HEK293 (cell line): ENCODE results near the gene ARHGAP1.

ENCODE experiments used
- CTCF ChIA-PET: fragments of 350-600 bp; formaldehyde crosslinking; extraction: SDS; loops from one replicate; lab custom pipeline; 2021; ENCODE audit warnings: antibody characterized with exemption; lab: Yijun Ruan, JAX
- POLR2A ChIA-PET: fragments of 300-600 bp; formaldehyde crosslinking; extraction: SDS; loops from one replicate; lab custom pipeline; 2020; ENCODE audit warnings: antibody characterized with exemption, inconsistent platforms; lab: Yijun Ruan, JAX
- H3K27ac ChIP-seq: fragments of 200-500 bp; sonication (Bioruptor generic); 2 replicates; pipeline ENCODE4 v1.5.1; 2014; ENCODE audit warnings: low read depth, low read length, control low read depth, inconsistent platforms; ENCODE audit errors: extremely low read depth
- H3K36me3 ChIP-seq, 2 experiments: fragments of 200-500 bp in 1 of 2; sonication (Bioruptor generic) in 1 of 2; 1 replicate in 1 of 2; 2 replicates in 1 of 2; pipeline ENCODE4 v1.5.1; 2014 to 2017; ENCODE audit warnings: inconsistent platforms in 2 of 2, low read length in 2 of 2; ENCODE audit not compliant: control insufficient read depth in 2 of 2, insufficient read depth in 1 of 2
- H3K4me1 ChIP-seq: fragments of 200-500 bp; sonication (Bioruptor generic); 2 replicates; pipeline ENCODE4 v1.5.1; 2014; ENCODE audit warnings: mild to moderate bottlenecking, low read length, inconsistent platforms; ENCODE audit not compliant: control insufficient read depth, insufficient read depth
- H3K4me3 ChIP-seq: 2 replicates; pipeline ENCODE4 v1.5.1; 2011; ENCODE audit warnings: low read depth, mild to moderate bottlenecking, control low read depth, low read length, moderate library complexity
- H3K9me3 ChIP-seq: fragments of 200-500 bp; sonication (Bioruptor generic); 2 replicates; pipeline ENCODE4 v1.5.1; 2014; ENCODE audit warnings: low read depth, low read length, inconsistent platforms; ENCODE audit not compliant: control insufficient read depth, insufficient read depth
- ATF2 ChIP-seq: fragments of 450-650 bp; formaldehyde crosslinking; IDR thresholded peaks from 2 replicates; pipeline ENCODE4 v1.5.1; 2016; ENCODE audit warnings: missing biosample characterization, missing genetic modification characterization, low read depth
- GFI1B ChIP-seq: fragments of 450-650 bp; formaldehyde crosslinking; IDR thresholded peaks from 2 replicates; pipeline ENCODE4 v1.5.1; 2016; ENCODE audit warnings: missing biosample characterization, missing genetic modification characterization
- GLIS1 ChIP-seq: fragments of 450-650 bp; formaldehyde crosslinking; IDR thresholded peaks from 2 replicates; pipeline ENCODE4 v1.5.1; 2016; ENCODE audit warnings: missing biosample characterization, missing genetic modification characterization
- MZF1 ChIP-seq: fragments of 450-650 bp; formaldehyde crosslinking; IDR thresholded peaks from 2 replicates; pipeline ENCODE4 v1.5.1; 2017; ENCODE audit warnings: missing biosample characterization, missing genetic modification characterization, borderline replicate concordance
- REPIN1 ChIP-seq: fragments of 450-650 bp; formaldehyde crosslinking; IDR thresholded peaks from 2 replicates; pipeline ENCODE4 v1.5.1; 2017; ENCODE audit warnings: missing biosample characterization, missing genetic modification characterization, low read depth
- SCRT2 ChIP-seq: fragments of 450-650 bp; formaldehyde crosslinking; IDR thresholded peaks from 2 replicates; pipeline ENCODE4 v1.5.1; 2016; ENCODE audit warnings: missing biosample characterization, missing genetic modification characterization
- ZBTB17 ChIP-seq: fragments of 450-650 bp; formaldehyde crosslinking; IDR thresholded peaks from 2 replicates; pipeline ENCODE4 v1.5.1; 2016; ENCODE audit warnings: missing biosample characterization, missing genetic modification characterization
- ZIC2 ChIP-seq: fragments of 450-650 bp; formaldehyde crosslinking; IDR thresholded peaks from 2 replicates; pipeline ENCODE4 v1.5.1; 2016; ENCODE audit warnings: missing biosample characterization, missing genetic modification characterization
- ZNF24 ChIP-seq: fragments of 450-650 bp; formaldehyde crosslinking; IDR thresholded peaks from 2 replicates; pipeline ENCODE4 v1.5.1; 2016; ENCODE audit warnings: missing biosample characterization, missing genetic modification characterization
- ZNF311 ChIP-seq: fragments of 450-650 bp; formaldehyde crosslinking; IDR thresholded peaks from 2 replicates; pipeline ENCODE4 v1.5.1; 2017; ENCODE audit warnings: missing biosample characterization, missing genetic modification characterization, borderline replicate concordance
- ZNF558 ChIP-seq: fragments of 450-650 bp; formaldehyde crosslinking; IDR thresholded peaks from 2 replicates; pipeline ENCODE4 v1.5.1; 2016; ENCODE audit warnings: missing biosample characterization, missing genetic modification characterization
- ZNF585B ChIP-seq: fragments of 450-650 bp; formaldehyde crosslinking; IDR thresholded peaks from 2 replicates; pipeline ENCODE4 v1.5.1; 2016; ENCODE audit warnings: missing biosample characterization, missing genetic modification characterization
- ZNF654 ChIP-seq: fragments of 450-650 bp; formaldehyde crosslinking; IDR thresholded peaks from 2 replicates; pipeline ENCODE4 v1.5.1; 2016; ENCODE audit warnings: low read depth, missing biosample characterization, missing genetic modification characterization
- ZNF677 ChIP-seq: fragments of 450-650 bp; IDR thresholded peaks from 2 replicates; pipeline ENCODE4 v1.5.0; 2018; ENCODE audit warnings: missing biosample characterization, mild to moderate bottlenecking, missing genetic modification characterization, moderate library complexity
- ZNF747 ChIP-seq: fragments of 450-650 bp; formaldehyde crosslinking; IDR thresholded peaks from 2 replicates; pipeline ENCODE4 v1.5.1; 2016; ENCODE audit warnings: missing biosample characterization, missing genetic modification characterization
- ZSCAN23 ChIP-seq: fragments of 450-650 bp; formaldehyde crosslinking; IDR thresholded peaks from 2 replicates; pipeline ENCODE4 v1.5.1; 2016; ENCODE audit warnings: missing biosample characterization, missing genetic modification characterization
- TF ChIP-seq, protein P1 (sequence below): fragments of 450-650 bp; formaldehyde crosslinking; IDR thresholded peaks from 2 replicates; pipeline ENCODE4 v1.5.1; 2016; ENCODE audit warnings: missing biosample characterization, missing genetic modification characterization
- TF ChIP-seq, protein P2 (sequence below): fragments of 450-650 bp; formaldehyde crosslinking; IDR thresholded peaks from 2 replicates; pipeline ENCODE4 v1.5.1; 2016; ENCODE audit warnings: missing biosample characterization, missing genetic modification characterization

Gene ARHGAP1

GRCh38 chr11:46674463-46675287 is 25.7 kb downstream of the ARHGAP1 start:
- TF ChIP-seq REPIN1 (no peak), ZBTB17 (peak; percentile 80), GLIS1 (peak; percentile 70), ZNF585B (no peak), ZNF677 (no peak), GFI1B (no peak), ZSCAN23 (tag by site-specific recombination) (no peak), ATF2 (tag by site-specific recombination) (no peak), ZNF558 (no peak), ZNF311 (tag by site-specific recombination) (no peak), ZNF24 (tag by site-specific recombination) (no peak), ZNF654 (tag by site-specific recombination) (no peak), MZF1 (tag by site-specific recombination) (no peak), ZIC2 (peak; percentile 48; the same call in 1 of the 2 replicates), ZNF747 (tag by site-specific recombination) (no peak)
- TF ChIP-seq, protein P1, sequence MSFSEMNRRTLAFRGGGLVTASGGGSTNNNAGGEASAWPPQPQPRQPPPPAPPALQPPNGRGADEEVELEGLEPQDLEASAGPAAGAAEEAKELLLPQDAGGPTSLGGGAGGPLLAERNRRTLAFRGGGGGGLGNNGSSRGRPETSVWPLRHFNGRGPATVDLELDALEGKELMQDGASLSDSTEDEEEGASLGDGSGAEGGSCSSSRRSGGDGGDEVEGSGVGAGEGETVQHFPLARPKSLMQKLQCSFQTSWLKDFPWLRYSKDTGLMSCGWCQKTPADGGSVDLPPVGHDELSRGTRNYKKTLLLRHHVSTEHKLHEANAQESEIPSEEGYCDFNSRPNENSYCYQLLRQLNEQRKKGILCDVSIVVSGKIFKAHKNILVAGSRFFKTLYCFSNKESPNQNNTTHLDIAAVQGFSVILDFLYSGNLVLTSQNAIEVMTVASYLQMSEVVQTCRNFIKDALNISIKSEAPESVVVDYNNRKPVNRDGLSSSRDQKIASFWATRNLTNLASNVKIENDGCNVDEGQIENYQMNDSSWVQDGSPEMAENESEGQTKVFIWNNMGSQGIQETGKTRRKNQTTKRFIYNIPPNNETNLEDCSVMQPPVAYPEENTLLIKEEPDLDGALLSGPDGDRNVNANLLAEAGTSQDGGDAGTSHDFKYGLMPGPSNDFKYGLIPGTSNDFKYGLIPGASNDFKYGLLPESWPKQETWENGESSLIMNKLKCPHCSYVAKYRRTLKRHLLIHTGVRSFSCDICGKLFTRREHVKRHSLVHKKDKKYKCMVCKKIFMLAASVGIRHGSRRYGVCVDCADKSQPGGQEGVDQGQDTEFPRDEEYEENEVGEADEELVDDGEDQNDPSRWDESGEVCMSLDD: no peak
- TF ChIP-seq, all 188 proteins: peak for 3
- Histone ChIP-seq H3K4me1 (no peaks in the 10 kb centered on the region), H3K4me3 (no peak overlapping the region), H3K9me3 (no peaks in the 10 kb centered on the region), H3K36me3 (peaks cover 0 to 67% of the 10 kb centered on the region in 2 experiments; a peak in 1 of 3 replicates), H3K27ac (no peak overlapping the region)
- ChIA-PET POLR2A (interaction anchor here (1.2 kb wide), 1 partner anchor 25 kb away, joined by 4 read pairs; the partner anchor contains the start of genes ARHGAP1 and ZNF408), CTCF (interaction anchor here (0.7 to 1.4 kb wide), 3 partner anchors 9 to 477 kb away, joined by 3 to 4 read pairs (median 3); partner anchors contain the start of gene CHRM4)

GRCh38 chr11:46673713-46674462 is 26.5 kb downstream of the ARHGAP1 start:
- Histone ChIP-seq H3K4me3 (no peak overlapping the region), H3K36me3 (peaks cover 0 to 67% of the 10 kb centered on the region in 2 experiments; a peak in 1 of 3 replicates), H3K9me3 (no peaks in the 10 kb centered on the region), H3K4me1 (no peaks in the 10 kb centered on the region), H3K27ac (no peak overlapping the region)
- CTCF ChIA-PET: interaction anchor here (0.7 to 1.4 kb wide), 4 partner anchors 10 to 477 kb away, joined by 3 to 4 read pairs (median 3); partner anchors contain the start of gene CHRM4
- TF ChIP-seq SCRT2: peak; percentile 86
- TF ChIP-seq, protein P2, sequence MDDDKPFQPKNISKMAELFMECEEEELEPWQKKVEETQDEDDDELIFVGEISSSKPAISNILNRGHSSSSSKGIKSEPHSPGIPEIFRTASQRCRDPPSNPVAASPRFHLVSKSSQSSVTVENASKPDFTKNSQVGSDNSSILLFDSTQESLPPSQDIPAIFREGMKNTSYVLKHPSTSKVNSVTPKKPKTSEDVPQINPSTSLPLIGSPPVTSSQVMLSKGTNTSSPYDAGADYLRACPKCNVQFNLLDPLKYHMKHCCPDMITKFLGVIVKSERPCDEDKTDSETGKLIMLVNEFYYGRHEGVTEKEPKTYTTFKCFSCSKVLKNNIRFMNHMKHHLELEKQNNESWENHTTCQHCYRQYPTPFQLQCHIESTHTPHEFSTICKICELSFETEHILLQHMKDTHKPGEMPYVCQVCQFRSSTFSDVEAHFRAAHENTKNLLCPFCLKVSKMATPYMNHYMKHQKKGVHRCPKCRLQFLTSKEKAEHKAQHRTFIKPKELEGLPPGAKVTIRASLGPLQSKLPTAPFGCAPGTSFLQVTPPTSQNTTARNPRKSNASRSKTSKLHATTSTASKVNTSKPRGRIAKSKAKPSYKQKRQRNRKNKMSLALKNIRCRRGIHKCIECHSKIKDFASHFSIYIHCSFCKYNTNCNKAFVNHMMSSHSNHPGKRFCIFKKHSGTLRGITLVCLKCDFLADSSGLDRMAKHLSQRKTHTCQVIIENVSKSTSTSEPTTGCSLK (tag by site-specific recombination): no peak
- TF ChIP-seq, all 188 proteins: peak for 1
- POLR2A ChIA-PET: no interaction called here
